ENCODE measurements around the gene CD3E.

Gene CD3E

GRCh38 chr11:118325283-118325682, 20.8 kb downstream of the CD3E start:
- TF ChIP-seq SCRT1 (tag by site-specific recombination; IDR thresholded peaks at IDR 0.05; ENCODE audit: borderline replicate concordance) (peak; percentile 69; the same call in 1 of the 2 replicates), ZNF398 (tag by site-specific recombination; IDR thresholded peaks at IDR 0.05) (no peak), SCRT2 (tag by site-specific recombination; IDR thresholded peaks at IDR 0.05) (peak; percentile 91)
- Histone ChIP-seq H3K27ac (ENCODE audit: extremely low read depth, low read depth, low read length) (no peak overlapping the region), H3K36me3 (ENCODE audit: control insufficient read depth in 2 of 2, insufficient read depth in 1 of 2, low read length in 2 of 2) (no peaks in the 10 kb centered on the region), H3K4me1 (ENCODE audit: control insufficient read depth, insufficient read depth, low read length) (no peaks in the 10 kb centered on the region), H3K9me3 (ENCODE audit: control insufficient read depth, insufficient read depth, low read depth, low read length) (no peaks in the 10 kb centered on the region), H3K4me3 (ENCODE audit: low read depth, low read length) (no peak overlapping the region)
- CTCF ChIA-PET, result interaction anchor here (0.6 to 1.0 kb wide), 2 partner anchors 30 to 126 kb away, joined by 3 to 4 read pairs; no protein-coding TSS in a partner anchor
- POLR2A ChIA-PET, result no interaction called here

- TF ChIP-seq ZBTB48 (tag by site-specific recombination; IDR thresholded peaks at IDR 0.05) (no peak), IKZF3 (tag by site-specific recombination; IDR thresholded peaks at IDR 0.05) (no peak), ZNF148 (tag by site-specific recombination; IDR thresholded peaks at IDR 0.05; ENCODE audit: borderline replicate concordance) (no peak), ZNF366 (tag by site-specific recombination; conservative IDR thresholded peaks at IDR 0.05) (no peak), ZFP3 (tag by site-specific recombination; IDR thresholded peaks at IDR 0.05; ENCODE audit: low read depth) (no peak), ZNF610 (tag by site-specific recombination; IDR thresholded peaks at IDR 0.05; ENCODE audit: borderline replicate concordance) (no peak), ZNF426 (tag by site-specific recombination; IDR thresholded peaks at IDR 0.05) (no peak), ZNF266 (tag by site-specific recombination; IDR thresholded peaks at IDR 0.05; ENCODE audit: low read depth) (no peak), ZNF549 (tag by site-specific recombination; IDR thresholded peaks at IDR 0.05) (no peak), ZNF521 (tag by site-specific recombination; IDR thresholded peaks at IDR 0.05) (no peak), FEZF1 (tag by site-specific recombination; IDR thresholded peaks at IDR 0.05) (no peak), ZBTB8A (tag by site-specific recombination; IDR thresholded peaks at IDR 0.05) (no peak), GLIS1 (tag by site-specific recombination; IDR thresholded peaks at IDR 0.05) (no peak), ZNF776 (tag by site-specific recombination; IDR thresholded peaks at IDR 0.05; ENCODE audit: borderline replicate concordance) (no peak), ZNF514 (tag by site-specific recombination; IDR thresholded peaks at IDR 0.05) (no peak), ZNF449 (tag by site-specific recombination; IDR thresholded peaks at IDR 0.05) (no peak), ZNF416 (tag by site-specific recombination; IDR thresholded peaks at IDR 0.05) (no peak)
- Histone ChIP-seq H3K4me1 (ENCODE audit: control insufficient read depth, insufficient read depth, low read length) (no peaks in the 10 kb centered on the region), H3K4me3 (ENCODE audit: low read depth, low read length) (no peak overlapping the region), H3K36me3 (ENCODE audit: control insufficient read depth in 2 of 2, insufficient read depth in 1 of 2, low read length in 2 of 2) (no peaks in the 10 kb centered on the region), H3K27ac (ENCODE audit: extremely low read depth, low read depth, low read length) (no peak overlapping the region), H3K9me3 (ENCODE audit: control insufficient read depth, insufficient read depth, low read depth, low read length) (no peaks in the 10 kb centered on the region)
- ChIA-PET CTCF (interaction anchor here (0.6 kb wide), 1 partner anchor 305 kb away, joined by 3 read pairs; no protein-coding TSS in a partner anchor), POLR2A (no interaction called here)
These were observed 24.2 kb downstream of the CD3E start for GRCh38 chr11:118328745-118329144.

Data from HEK293 (cell line).